Panc1 (cell line): ENCODE data around the gene NACA.

Experiments used
- POLR2AphosphoS5 ChIP-seq: IDR thresholded peaks from 2 replicates; pipeline ENCODE4 v1.6.1; 2012; ENCODE audit warnings: mild to moderate bottlenecking, low read depth, low read length, moderate library complexity
- TF ChIP-seq, protein P1 (sequence below): fragments of 450-650 bp; IDR thresholded peaks from 2 replicates; pipeline ENCODE4 v1.5.1; 2017; ENCODE audit warnings: mild to moderate bottlenecking

DNA sequence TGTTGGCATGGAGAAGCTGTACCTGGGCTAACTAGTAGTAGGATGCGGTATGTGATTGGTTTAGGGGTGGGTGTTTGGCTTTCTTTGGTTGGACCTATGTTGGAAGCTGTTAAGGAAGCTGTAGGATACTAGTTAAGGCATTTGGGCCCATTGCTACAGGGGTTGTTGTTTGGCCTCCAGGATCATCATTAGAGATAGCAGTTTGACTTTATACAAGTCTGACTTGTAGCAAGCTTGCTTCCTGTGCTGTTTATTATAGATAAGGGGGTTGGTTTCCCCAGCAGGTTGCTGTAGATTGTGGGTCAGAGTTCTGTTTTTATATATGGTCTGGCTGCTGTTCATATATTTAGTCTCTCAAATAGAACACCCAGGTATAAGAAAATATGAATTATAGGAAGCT, 28.5 kb upstream of the NACA start:
- TF ChIP-seq, protein P1, sequence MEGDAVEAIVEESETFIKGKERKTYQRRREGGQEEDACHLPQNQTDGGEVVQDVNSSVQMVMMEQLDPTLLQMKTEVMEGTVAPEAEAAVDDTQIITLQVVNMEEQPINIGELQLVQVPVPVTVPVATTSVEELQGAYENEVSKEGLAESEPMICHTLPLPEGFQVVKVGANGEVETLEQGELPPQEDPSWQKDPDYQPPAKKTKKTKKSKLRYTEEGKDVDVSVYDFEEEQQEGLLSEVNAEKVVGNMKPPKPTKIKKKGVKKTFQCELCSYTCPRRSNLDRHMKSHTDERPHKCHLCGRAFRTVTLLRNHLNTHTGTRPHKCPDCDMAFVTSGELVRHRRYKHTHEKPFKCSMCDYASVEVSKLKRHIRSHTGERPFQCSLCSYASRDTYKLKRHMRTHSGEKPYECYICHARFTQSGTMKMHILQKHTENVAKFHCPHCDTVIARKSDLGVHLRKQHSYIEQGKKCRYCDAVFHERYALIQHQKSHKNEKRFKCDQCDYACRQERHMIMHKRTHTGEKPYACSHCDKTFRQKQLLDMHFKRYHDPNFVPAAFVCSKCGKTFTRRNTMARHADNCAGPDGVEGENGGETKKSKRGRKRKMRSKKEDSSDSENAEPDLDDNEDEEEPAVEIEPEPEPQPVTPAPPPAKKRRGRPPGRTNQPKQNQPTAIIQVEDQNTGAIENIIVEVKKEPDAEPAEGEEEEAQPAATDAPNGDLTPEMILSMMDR, result no peak
- TF ChIP-seq POLR2AphosphoS5, result no peak
